Upper lobe of right lung (tissue), 1 donor: ENCODE results near the gene TRAPPC4. TPM values are rescaled to one million over a fixed set of nuclear protein-coding genes. Genes with fewer than 3 reads are reported as not detected.
"Not testable (repeated sequence)": the region's sequence is repeated elsewhere in the genome, so short reads cannot be mapped to it uniquely, and the experiment has no call there.

Experiments used
- ATAC-seq: fragments of 200-7000 bp; cut with Tn5 transposase; one replicate; pipeline ENCODE4 v1.9.1; 2020; ENCODE audit warnings: mild to moderate bottlenecking, moderate library complexity
- DNase-seq: peaks from one replicate; pipeline ENCODE4 v3.0.0-alpha.2; 2020
- H3K27ac ChIP-seq: fragments of 200-600 bp; one replicate; pipeline ENCODE4 v1.8.0; 2022
- H3K27me3 ChIP-seq: fragments of 200-600 bp; one replicate; pipeline ENCODE4 v1.8.0; 2022; ENCODE audit warnings: mild to moderate bottlenecking
- H3K36me3 ChIP-seq: fragments of 200-600 bp; one replicate; pipeline ENCODE4 v1.8.0; 2022
- H3K4me1 ChIP-seq: fragments of 200-600 bp; one replicate; pipeline ENCODE4 v1.8.0; 2022
- H3K4me3 ChIP-seq: fragments of 200-600 bp; one replicate; pipeline ENCODE4 v1.8.0; 2022; ENCODE audit warnings: mild to moderate bottlenecking
- H3K9me3 ChIP-seq: fragments of 200-600 bp; one replicate; pipeline ENCODE4 v1.8.0; 2022
- CTCF ChIP-seq: fragments of 200-600 bp; IDR thresholded peaks from one replicate; pipeline ENCODE4 v1.8.0; 2022; ENCODE audit warnings: antibody characterized with exemption
- intact Hi-C: fragments of 100-400 bp; cut with DNase I; formaldehyde crosslinking; loops from one replicate; pipeline ENCODE4 v1.11.0; 2022
- total RNA-seq: library from RNA; stranded (reverse); fragmentation: NEBNext Ultra II Directional; extraction: Animal tissue kit (Norgen Biotek cat#: 25700); gene quantifications from one replicate; pipeline ENCODE4 v1.2.1, GENCODE V29; 2021
- donor health status: DM: no; HTN: yes; CAD: no; lungs with severe emphysema.

The TRAPPC4 gene
- total RNA-seq, 1 donor from 2014 or later, result 44.6 TPM

- Histone ChIP-seq H3K4me3 (peak within 1 kb of the TSS; percentile 71), H3K4me1 (peaks cover 18% of the 10 kb centered on the region), H3K27ac (peak within 1 kb of the TSS; percentile 69), H3K9me3 (no peaks in the 10 kb centered on the region), H3K36me3 (peaks cover 6% of the 10 kb centered on the region), H3K27me3 (no peaks in the 10 kb centered on the region)
- DNase-seq (peak; percentile 99), ATAC-seq (peak; percentile 98)
- intact Hi-C loops, result no loop called here
- no peak for TF ChIP-seq CTCF
Observed at GRCh38 chr11:119030329-119031047, 11.9 kb downstream of the TRAPPC4 start, which contains the start of gene SLC37A4. TSS of gene SLC37A4 (minus strand) at chr11:119030877.

- Histone ChIP-seq H3K27me3 (no peaks in the 10 kb centered on the region), H3K4me1 (peaks cover 18% of the 10 kb centered on the region), H3K4me3 (no peak overlapping the region), H3K36me3 (no peaks in the 10 kb centered on the region), H3K9me3 (no peaks in the 10 kb centered on the region), H3K27ac (no peak overlapping the region)
- intact Hi-C loops, result no loop called here
- no peak for TF ChIP-seq CTCF
- DNase-seq (no peak), ATAC-seq (no peak)
Observed at GRCh38 chr11:119031912-119032280, 13.3 kb downstream of the TRAPPC4 start.

GRCh38 chr11:119033421-119033820, 14.9 kb downstream of the TRAPPC4 start:
- H3K4me3 ChIP-seq, H3K27ac ChIP-seq, H3K27me3 ChIP-seq, intact Hi-C loops, H3K36me3 ChIP-seq, H3K9me3 ChIP-seq, DNase-seq, ATAC-seq: not testable (repeated sequence)
- peaks cover 18% of the 10 kb centered on the region for H3K4me1 ChIP-seq

- Histone ChIP-seq H3K27me3 (no peaks in the 10 kb centered on the region), H3K27ac (no peak overlapping the region), H3K36me3 (no peaks in the 10 kb centered on the region), H3K4me3 (no peak overlapping the region), H3K9me3 (no peaks in the 10 kb centered on the region), H3K4me1 (peaks cover 6% of the 10 kb centered on the region)
- DNase-seq (no peak), ATAC-seq (no peak)
- TF ChIP-seq CTCF, result no peak
- intact Hi-C loops, result no loop called here
Observed at GRCh38 chr11:119034813-119035212, 16.2 kb downstream of the TRAPPC4 start.

- Histone ChIP-seq H3K27me3 (no peaks in the 10 kb centered on the region), H3K36me3 (no peaks in the 10 kb centered on the region), H3K4me1 (no peaks in the 10 kb centered on the region), H3K9me3 (no peaks in the 10 kb centered on the region), H3K27ac (no peak overlapping the region), H3K4me3 (no peak overlapping the region)
- no peak for ATAC-seq
- intact Hi-C loops, result no loop called here
- no peak for TF ChIP-seq CTCF
- DNase-seq, result no peak
Observed at GRCh38 chr11:119038884-119039283, 20.3 kb downstream of the TRAPPC4 start.

- not testable (repeated sequence) for H3K36me3 ChIP-seq
Observed at GRCh38 chr11:119039471-119039870, 20.9 kb downstream of the TRAPPC4 start.

More at GRCh38 chr11:119039471-119039870, 20.9 kb downstream of the TRAPPC4 start:
- ATAC-seq, H3K27me3 ChIP-seq, H3K4me3 ChIP-seq, H3K4me1 ChIP-seq, H3K27ac ChIP-seq, intact Hi-C loops, H3K9me3 ChIP-seq, DNase-seq: not testable (repeated sequence)
